ENCODE data around the gene PATJ. TPM values are rescaled to one million over a fixed set of nuclear protein-coding genes. Genes with fewer than 3 reads are reported as not detected.

Gene PATJ
- polyA plus RNA-seq, 1 of the 3 experiments (the other 2 are of a cell fraction): 3.0 TPM

GRCh38 chr1:62052946-62053345 is 310.7 kb downstream of the PATJ start:
- H2AFZ ChIP-seq (ENCODE audit: low read depth): no peak overlapping the region
- no peaks in the 10 kb centered on the region for H3K9me3 ChIP-seq
- ChIA-PET POLR2A (no interaction called here), CTCF (no interaction called here)
- H3F3A ChIP-seq (replicated peaks; ENCODE audit: insufficient read depth): no peaks in the 10 kb centered on the region
- no peak overlapping the region for H3K4me3 ChIP-seq (ENCODE audit: low read depth in 2 of 2, low read length in 1 of 2)
- no peak overlapping the region for H3K4me2 ChIP-seq
- H3K9me2 ChIP-seq: no peaks in the 10 kb centered on the region
- no peak overlapping the region for H3K27ac ChIP-seq (ENCODE audit: low read depth in 2 of 2, low read length in 1 of 2)
- TF ChIP-seq RAD21 (IDR thresholded peaks at IDR 0.05; ENCODE audit: low read length): no peak
- TF ChIP-seq MAX (IDR thresholded peaks at IDR 0.05; ENCODE audit: low read depth): no peak
- TF ChIP-seq IRF3 (IDR thresholded peaks at IDR 0.05; ENCODE audit: low read depth, low read length): no peak
- no peak for TF ChIP-seq POLR2AphosphoS5 (IDR thresholded peaks at IDR 0.05; ENCODE audit: low read depth, low read length)
- no peak for TF ChIP-seq RFX5 (IDR thresholded peaks at IDR 0.05; ENCODE audit: low read length)
- no peak for TF ChIP-seq USF2 (IDR thresholded peaks at IDR 0.05; ENCODE audit: borderline replicate concordance, low read depth, low read length)
- no peak for TF ChIP-seq MEF2A (IDR thresholded peaks at IDR 0.05; ENCODE audit: borderline replicate concordance, low read depth)
- TF ChIP-seq SMC3 (IDR thresholded peaks at IDR 0.05; ENCODE audit: low read depth, low read length): no peak
- no peak for TF ChIP-seq FOSL2 (IDR thresholded peaks at IDR 0.05; ENCODE audit: borderline replicate concordance, low read depth)
- TF ChIP-seq FOXJ3 (CRISPR knock-in tag; IDR thresholded peaks at IDR 0.05): no peak
- no peak for TF ChIP-seq REST (IDR thresholded peaks at IDR 0.05; ENCODE audit: low read depth, low read length)
- no peak for TF ChIP-seq TEAD4 (IDR thresholded peaks at IDR 0.05; ENCODE audit: borderline replicate concordance, insufficient read depth)
- no peak for TF ChIP-seq ELF1 (IDR thresholded peaks at IDR 0.05)
- no peak for TF ChIP-seq NFIC (IDR thresholded peaks at IDR 0.05; ENCODE audit: borderline replicate concordance)
- no peak for TF ChIP-seq JUND (IDR thresholded peaks at IDR 0.05)
- no peaks in the 10 kb centered on the region for H3K36me3 ChIP-seq (replicated peaks in 1 of 2; ENCODE audit: control insufficient read depth in 1 of 2, insufficient read depth in 2 of 2, low read length in 1 of 2)
- no peaks in the 10 kb centered on the region for H3K79me2 ChIP-seq (ENCODE audit: insufficient read depth)
- DNase-seq: no peak
- H4K20me1 ChIP-seq (ENCODE audit: insufficient read depth): no peaks in the 10 kb centered on the region
- no peaks in the 10 kb centered on the region for H3K27me3 ChIP-seq (ENCODE audit: insufficient read depth)
- no peaks in the 10 kb centered on the region; a peak in 2 of 4 replicates for H3K4me1 ChIP-seq (ENCODE audit: control insufficient read depth in 1 of 2, insufficient read depth in 2 of 2, low read depth in 1 of 2, low read length in 1 of 2)
- no peak overlapping the region for H3K9ac ChIP-seq

Data from SK-N-SH (cell line).